Measurements from ENCODE around the gene ANKRD44.

ANKRD44 gene

DNA sequence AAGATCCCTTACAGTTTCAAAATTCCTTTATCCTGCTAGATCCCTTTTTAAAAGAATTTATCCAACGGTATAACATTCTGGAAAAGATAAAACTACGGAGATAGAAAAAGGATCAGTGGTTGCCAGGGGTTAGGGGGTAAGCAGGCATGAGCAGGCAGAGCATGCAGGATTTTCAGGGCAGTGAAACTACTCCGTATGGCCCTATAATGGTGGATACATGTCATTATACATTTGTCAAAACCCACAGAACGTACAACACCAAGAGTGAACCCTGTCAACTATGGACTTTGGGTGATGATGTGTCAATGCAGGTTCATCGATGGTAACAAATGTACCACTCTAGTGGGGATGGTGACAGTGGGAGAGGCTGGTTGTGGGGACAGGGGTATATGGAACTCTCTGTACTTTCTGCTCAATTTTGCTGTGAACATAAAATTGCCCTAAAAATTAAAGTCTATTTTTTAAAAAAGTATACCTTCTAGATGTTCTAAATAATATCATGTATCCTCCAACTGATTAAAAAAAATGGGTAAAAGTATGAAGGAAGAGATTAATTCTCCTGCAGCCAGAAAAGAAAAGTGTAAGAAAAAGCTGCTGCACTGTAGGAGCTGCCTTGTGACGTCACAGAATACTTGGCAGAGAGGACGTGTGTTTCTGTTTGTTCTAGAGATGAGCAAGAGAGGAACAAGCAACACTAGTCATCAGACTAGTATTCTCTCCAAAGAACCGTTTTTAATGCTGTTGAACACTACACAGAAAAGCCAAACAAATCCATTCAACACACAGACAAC lies 23.6 kb downstream of the ANKRD44 start:
- no peaks in the 10 kb centered on the region for H3K36me3 ChIP-seq (ENCODE audit: low read depth)
- H3K4me3 ChIP-seq (ENCODE audit: severe bottlenecking) = no peak overlapping the region
- no peak overlapping the region for H3K27ac ChIP-seq (ENCODE audit: poor library complexity, severe bottlenecking)
- H3K4me1 ChIP-seq (ENCODE audit: insufficient read depth, poor library complexity, severe bottlenecking) = no peaks in the 10 kb centered on the region
- H3K27me3 ChIP-seq (ENCODE audit: insufficient read depth, poor library complexity, severe bottlenecking) = no peaks in the 10 kb centered on the region
- ATAC-seq (ENCODE audit: low read depth) = peak; percentile 99
- DNase-seq (ENCODE audit: low spot score) = no peak
- TF ChIP-seq, protein P1, sequence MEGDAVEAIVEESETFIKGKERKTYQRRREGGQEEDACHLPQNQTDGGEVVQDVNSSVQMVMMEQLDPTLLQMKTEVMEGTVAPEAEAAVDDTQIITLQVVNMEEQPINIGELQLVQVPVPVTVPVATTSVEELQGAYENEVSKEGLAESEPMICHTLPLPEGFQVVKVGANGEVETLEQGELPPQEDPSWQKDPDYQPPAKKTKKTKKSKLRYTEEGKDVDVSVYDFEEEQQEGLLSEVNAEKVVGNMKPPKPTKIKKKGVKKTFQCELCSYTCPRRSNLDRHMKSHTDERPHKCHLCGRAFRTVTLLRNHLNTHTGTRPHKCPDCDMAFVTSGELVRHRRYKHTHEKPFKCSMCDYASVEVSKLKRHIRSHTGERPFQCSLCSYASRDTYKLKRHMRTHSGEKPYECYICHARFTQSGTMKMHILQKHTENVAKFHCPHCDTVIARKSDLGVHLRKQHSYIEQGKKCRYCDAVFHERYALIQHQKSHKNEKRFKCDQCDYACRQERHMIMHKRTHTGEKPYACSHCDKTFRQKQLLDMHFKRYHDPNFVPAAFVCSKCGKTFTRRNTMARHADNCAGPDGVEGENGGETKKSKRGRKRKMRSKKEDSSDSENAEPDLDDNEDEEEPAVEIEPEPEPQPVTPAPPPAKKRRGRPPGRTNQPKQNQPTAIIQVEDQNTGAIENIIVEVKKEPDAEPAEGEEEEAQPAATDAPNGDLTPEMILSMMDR (IDR thresholded peaks at IDR 0.05; ENCODE audit: poor library complexity, severe bottlenecking) = no peak
- H3K9me3 ChIP-seq (ENCODE audit: severe bottlenecking) = no peaks in the 10 kb centered on the region

DNA sequence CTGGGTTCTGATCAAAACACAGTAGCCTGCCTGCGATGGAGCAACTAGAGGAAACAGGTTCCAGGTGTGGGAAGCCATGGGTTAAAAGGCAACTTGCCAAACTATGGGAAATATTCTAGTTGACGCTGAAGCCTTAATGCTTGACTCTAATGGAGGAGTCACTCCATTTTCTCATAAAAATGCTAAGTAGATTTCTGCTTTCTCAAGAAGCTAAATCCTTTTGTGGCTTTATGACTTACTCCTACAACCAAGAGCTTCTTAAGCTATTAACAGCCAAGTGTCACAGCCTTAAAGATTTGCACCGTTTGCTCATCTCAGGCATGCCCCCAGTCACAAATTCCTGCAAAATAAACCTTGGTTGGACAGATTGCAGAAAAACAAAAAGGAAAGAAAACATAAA lies 25.2 kb downstream of the ANKRD44 start:
- ATAC-seq (ENCODE audit: low read depth) = no peak
- no peak overlapping the region for H3K4me3 ChIP-seq (ENCODE audit: severe bottlenecking)

GRCh38 chr2:197284956-197285355 lies 25.6 kb downstream of the ANKRD44 start:
- Histone ChIP-seq H3K27ac (ENCODE audit: poor library complexity, severe bottlenecking) (no peak overlapping the region), H3K4me1 (ENCODE audit: insufficient read depth, poor library complexity, severe bottlenecking) (no peaks in the 10 kb centered on the region), H3K4me3 (ENCODE audit: severe bottlenecking) (no peak overlapping the region), H3K27me3 (ENCODE audit: insufficient read depth, poor library complexity, severe bottlenecking) (no peaks in the 10 kb centered on the region), H3K9me3 (ENCODE audit: severe bottlenecking) (no peaks in the 10 kb centered on the region), H3K36me3 (ENCODE audit: low read depth) (no peaks in the 10 kb centered on the region)
- TF ChIP-seq, protein P1 (IDR thresholded peaks at IDR 0.05; ENCODE audit: poor library complexity, severe bottlenecking) = no peak
- DNase-seq (ENCODE audit: low spot score) = no peak
- no peak for ATAC-seq (ENCODE audit: low read depth)

More for the DNA sequence above, 25.2 kb downstream of the ANKRD44 start:
- no peak for DNase-seq (ENCODE audit: low spot score)
- Histone ChIP-seq H3K9me3 (ENCODE audit: severe bottlenecking) (no peaks in the 10 kb centered on the region), H3K27ac (ENCODE audit: poor library complexity, severe bottlenecking) (no peak overlapping the region), H3K36me3 (ENCODE audit: low read depth) (no peaks in the 10 kb centered on the region), H3K27me3 (ENCODE audit: insufficient read depth, poor library complexity, severe bottlenecking) (no peaks in the 10 kb centered on the region), H3K4me1 (ENCODE audit: insufficient read depth, poor library complexity, severe bottlenecking) (no peaks in the 10 kb centered on the region)
- TF ChIP-seq, protein P1 (IDR thresholded peaks at IDR 0.05; ENCODE audit: poor library complexity, severe bottlenecking) = no peak

DNA sequence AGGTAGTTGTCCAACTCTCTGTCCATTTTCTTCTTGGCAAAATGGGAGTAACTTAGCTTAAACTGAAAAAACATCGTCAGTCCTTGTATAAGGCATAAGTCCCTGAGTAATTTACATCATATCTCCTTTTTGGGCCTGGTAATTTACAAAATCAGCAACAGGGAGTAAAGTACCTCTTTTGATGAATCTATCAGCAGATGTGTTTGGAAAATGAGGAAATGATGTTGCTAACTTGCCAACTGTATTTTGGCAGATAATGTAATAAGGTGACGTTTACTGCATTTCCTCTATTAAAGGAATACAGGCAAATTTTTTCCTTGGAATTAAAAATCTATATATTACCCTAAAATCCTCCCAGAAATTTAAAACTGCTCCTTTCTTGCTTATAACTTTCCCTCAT lies 29.2 kb downstream of the ANKRD44 start:
- TF ChIP-seq, protein P1 (IDR thresholded peaks at IDR 0.05; ENCODE audit: poor library complexity, severe bottlenecking) = no peak
- Histone ChIP-seq H3K4me1 (ENCODE audit: insufficient read depth, poor library complexity, severe bottlenecking) (no peaks in the 10 kb centered on the region), H3K27ac (ENCODE audit: poor library complexity, severe bottlenecking) (no peak overlapping the region), H3K36me3 (ENCODE audit: low read depth) (no peaks in the 10 kb centered on the region), H3K4me3 (ENCODE audit: severe bottlenecking) (no peak overlapping the region), H3K27me3 (ENCODE audit: insufficient read depth, poor library complexity, severe bottlenecking) (no peaks in the 10 kb centered on the region), H3K9me3 (ENCODE audit: severe bottlenecking) (no peaks in the 10 kb centered on the region)
- DNase-seq (ENCODE audit: low spot score) = no peak
- ATAC-seq (ENCODE audit: low read depth) = no peak
